Liver (tissue), 3 donors: ENCODE results near the gene SLC18A3.

Experiments used
- CTCF ChIP-seq: fragments of 150-350 bp; IDR thresholded peaks from 2 replicates; pipeline ENCODE4 v1.5.1; 2017; ENCODE audit warnings: improper control_type of control experiment, low read depth, low read length; ENCODE audit not compliant: missing input control
- EGR1 ChIP-seq, 2 donors: IDR thresholded peaks; 2 replicates each; pipeline ENCODE4 v1.6.1; 2016 to 2018; ENCODE audit warnings: antibody characterized with exemption in 2 of 2, low read depth in 2 of 2
- GABPA ChIP-seq, 2 donors: IDR thresholded peaks in 1 of 2; conservative IDR thresholded peaks in 1 of 2; 2 replicates each; pipeline ENCODE4 v1.6.1; 2016; ENCODE audit warnings: antibody characterized with exemption in 2 of 2, mild to moderate bottlenecking in 1 of 2, moderate library complexity in 1 of 2
- RAD21 ChIP-seq, 2 donors: IDR thresholded peaks; 2 replicates each; pipeline ENCODE4 v1.6.1; 2016; ENCODE audit warnings: antibody characterized with exemption in 2 of 2, mild to moderate bottlenecking in 2 of 2
- ZBTB33 ChIP-seq: IDR thresholded peaks from 2 replicates; pipeline ENCODE4 v1.6.1; 2016; ENCODE audit warnings: antibody characterized with exemption
- donor health status: healthy.
- donor health status: healthy.

GRCh38 chr10:49616421-49617101, 6.5 kb downstream of the SLC18A3 start:
- no peak for TF ChIP-seq ZBTB33
- no peak for TF ChIP-seq RAD21 (IDR thresholded peaks at IDR 0.05)
- no peak for TF ChIP-seq CTCF
- no peak for TF ChIP-seq EGR1 (IDR thresholded peaks at IDR 0.05; ENCODE audit: low read depth in 2 of 2)
- no peak for TF ChIP-seq GABPA (IDR thresholded peaks at IDR 0.05 in 1 of 2, conservative IDR thresholded peaks at IDR 0.05 in 1 of 2)
